ENCODE results near the gene TARDBP. TPM values are rescaled to one million over a fixed set of nuclear protein-coding genes. Genes with fewer than 3 reads are reported as not detected.

Gene TARDBP
- polyA plus RNA-seq, 5 donors, result 254 to 350 (median 299) TPM

Other genes with a start within 250 kb of the TARDBP start
- gene CASZ1, start 216.0 kb upstream of the TARDBP start, polyA plus RNA-seq (ENCODE audit: insufficient read depth in 1 of 5, insufficient read length in 5 of 5, low replicate concordance in 1 of 5), result 10 to 100 TPM; 14.9 to 21.4 (median 16.9) TPM
- gene MASP2, start 34.6 kb downstream of the TARDBP start, polyA plus RNA-seq (ENCODE audit: insufficient read depth in 1 of 5, insufficient read length in 5 of 5, low replicate concordance in 1 of 5), result 10 to 100 TPM in 3 of 5 donors, 1 to 10 TPM in 2; 7.6 to 12.8 (median 10.5) TPM
- 10 to 100 TPM; 32.4 to 92.2 (median 35.5) TPM for gene SRM, start 47.4 kb downstream of the TARDBP start, polyA plus RNA-seq (ENCODE audit: insufficient read depth in 1 of 5, insufficient read length in 5 of 5, low replicate concordance in 1 of 5)
- 100 to 1,000 TPM in 4 of 5 donors, 10 to 100 TPM in 1; 98.9 to 121 (median 109) TPM for gene EXOSC10, start 87.2 kb downstream of the TARDBP start, polyA plus RNA-seq (ENCODE audit: insufficient read depth in 1 of 5, insufficient read length in 5 of 5, low replicate concordance in 1 of 5)
- gene ANGPTL7, start 176.7 kb downstream of the TARDBP start, polyA plus RNA-seq (ENCODE audit: insufficient read depth in 1 of 5, insufficient read length in 5 of 5, low replicate concordance in 1 of 5), result under 1 TPM in 3 of 5 donors, not detected in 2; 0.10 to 0.39 (median 0.14) TPM
- gene MTOR, start 249.9 kb downstream of the TARDBP start, polyA plus RNA-seq (ENCODE audit: insufficient read depth in 1 of 5, insufficient read length in 5 of 5, low replicate concordance in 1 of 5), result 10 to 100 TPM; 33.4 to 41.7 (median 35.4) TPM

Data from right lung (tissue), 5 donors.